ENCODE measurements around the gene RNF34.
"Not testable (repeated sequence)": the region's sequence is repeated elsewhere in the genome, so short reads cannot be mapped to it uniquely, and the experiment has no call there.

The RNF34 gene

GRCh38 chr12:121376754-121377697 is 22.9 kb upstream of the RNF34 start:
- H3K4me3 ChIP-seq (ENCODE audit: low read depth, low read length): no peak overlapping the region
- no peak for TF ChIP-seq CTCF (IDR thresholded peaks at IDR 0.05; ENCODE audit: control insufficient read depth, extremely low read depth, insufficient read depth)
- no peak for DNase-seq (ENCODE audit: low read depth)

- H3K4me3 ChIP-seq (ENCODE audit: low read depth, low read length): no peak overlapping the region
- no peak for TF ChIP-seq CTCF (IDR thresholded peaks at IDR 0.05; ENCODE audit: control insufficient read depth, extremely low read depth, insufficient read depth)
- no peak for DNase-seq (ENCODE audit: low read depth)
Observed at GRCh38 chr12:121378736-121379135, 21.2 kb upstream of the RNF34 start.

- no peak for DNase-seq (ENCODE audit: low read depth)
- H3K4me3 ChIP-seq (ENCODE audit: low read depth, low read length): no peak overlapping the region
- TF ChIP-seq CTCF (IDR thresholded peaks at IDR 0.05; ENCODE audit: control insufficient read depth, extremely low read depth, insufficient read depth): no peak
Observed at GRCh38 chr12:121379945-121380344, 20.0 kb upstream of the RNF34 start.

- TF ChIP-seq CTCF (IDR thresholded peaks at IDR 0.05; ENCODE audit: control insufficient read depth, extremely low read depth, insufficient read depth): no peak
- no peak for DNase-seq (ENCODE audit: low read depth)
- H3K4me3 ChIP-seq (ENCODE audit: low read depth, low read length): no peak overlapping the region
Observed at GRCh38 chr12:121383601-121384021, 16.3 kb upstream of the RNF34 start.

- DNase-seq (ENCODE audit: low read depth); H3K4me3 ChIP-seq (ENCODE audit: low read depth, low read length): not testable (repeated sequence)
Observed at GRCh38 chr12:121384891-121385290, 15.0 kb upstream of the RNF34 start.

GRCh38 chr12:121388421-121388981 is 11.4 kb upstream of the RNF34 start:
- H3K4me3 ChIP-seq (ENCODE audit: low read depth, low read length): no peak overlapping the region
- no peak for TF ChIP-seq CTCF (IDR thresholded peaks at IDR 0.05; ENCODE audit: control insufficient read depth, extremely low read depth, insufficient read depth)
- DNase-seq (ENCODE audit: low read depth): no peak

GRCh38 chr12:121390856-121391255 is 9.1 kb upstream of the RNF34 start:
- TF ChIP-seq CTCF (IDR thresholded peaks at IDR 0.05; ENCODE audit: control insufficient read depth, extremely low read depth, insufficient read depth): no peak
- no peak overlapping the region for H3K4me3 ChIP-seq (ENCODE audit: low read depth, low read length)
- no peak for DNase-seq (ENCODE audit: low read depth)
